Measurements from ENCODE around the gene ABCD1. TPM values are rescaled to one million over a fixed set of nuclear protein-coding genes. Genes with fewer than 3 reads are reported as not detected.

Gene ABCD1
- polyA plus RNA-seq, 1 donor from 2014 or later, result 3.6 TPM

- no peak for TF ChIP-seq POLR2AphosphoS5 (IDR thresholded peaks at IDR 0.05)
- TF ChIP-seq REST (IDR thresholded peaks at IDR 0.05; ENCODE audit: borderline replicate concordance), result no peak
- TF ChIP-seq EZH2 (IDR thresholded peaks at IDR 0.05; ENCODE audit: borderline replicate concordance, insufficient read depth, low read length, poor library complexity, severe bottlenecking), result no peak
- TF ChIP-seq SMC3 (conservative IDR thresholded peaks at IDR 0.05; ENCODE audit: poor library complexity), result no peak
- no peak for TF ChIP-seq RAD21 (conservative IDR thresholded peaks at IDR 0.05)
- no peak for TF ChIP-seq CTCF (IDR thresholded peaks at IDR 0.05; ENCODE audit: poor library complexity, severe bottlenecking)
- TF ChIP-seq MXI1 (conservative IDR thresholded peaks at IDR 0.05; ENCODE audit: poor library complexity, severe bottlenecking), result no peak
- TF ChIP-seq EP300 (conservative IDR thresholded peaks at IDR 0.05; ENCODE audit: poor library complexity, severe bottlenecking), result no peak
- TF ChIP-seq TAF1 (IDR thresholded peaks at IDR 0.05; ENCODE audit: low read depth), result no peak
- Histone ChIP-seq H2AFZ (ENCODE audit: low read depth, low read length) (no peak overlapping the region), H3K79me2 (replicated peaks; ENCODE audit: insufficient read depth, low read length) (no peaks in the 10 kb centered on the region)
Measured at GRCh38 chrX:153706799-153707198, 17.9 kb upstream of the ABCD1 start.

DNA sequence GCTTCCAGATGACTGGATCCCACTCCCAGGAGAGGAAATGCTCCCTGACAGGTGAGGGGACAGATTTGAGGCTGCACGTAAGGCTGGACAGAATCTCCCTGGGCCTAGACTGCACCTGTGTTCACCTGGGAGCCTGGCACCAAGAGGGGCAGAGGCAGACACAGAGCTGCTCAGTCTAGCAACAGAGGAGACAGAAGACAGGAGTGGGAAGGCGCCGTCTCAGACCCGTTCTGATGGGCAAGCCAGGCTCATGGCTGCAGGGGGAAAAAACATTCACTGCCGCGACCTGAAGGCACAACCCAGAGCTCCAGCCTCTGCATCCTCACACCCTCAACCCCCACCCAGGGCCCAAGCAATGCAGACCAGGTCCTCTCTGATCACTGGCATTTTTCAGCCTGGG lies 17.2 kb upstream of the ABCD1 start:
- Histone ChIP-seq H3K9me3 (ENCODE audit: low read length) (no peaks in the 10 kb centered on the region), H3F3A (ENCODE audit: insufficient read depth, low read length, poor library complexity, severe bottlenecking) (no peaks in the 10 kb centered on the region), H3K79me2 (replicated peaks; ENCODE audit: insufficient read depth, low read length) (no peaks in the 10 kb centered on the region), H3K4me2 (ENCODE audit: low read length) (no peak overlapping the region), H3K27ac (ENCODE audit: low read length) (no peak overlapping the region), H3K27me3 (ENCODE audit: insufficient read depth, low read depth, low read length) (no peaks in the 10 kb centered on the region), H3K9me2 (ENCODE audit: insufficient read depth, low read length) (no peaks in the 10 kb centered on the region), H3K4me3 (ENCODE audit: low read length) (no peak overlapping the region), H3K9ac (ENCODE audit: low read length) (no peak overlapping the region), H4K20me1 (ENCODE audit: insufficient read depth) (no peaks in the 10 kb centered on the region), H3K36me3 (ENCODE audit: insufficient read depth, low read length) (no peaks in the 10 kb centered on the region), H2AFZ (ENCODE audit: low read depth, low read length) (no peak overlapping the region)
- TF ChIP-seq TAF1 (IDR thresholded peaks at IDR 0.05; ENCODE audit: low read depth) (no peak), EZH2 (IDR thresholded peaks at IDR 0.05; ENCODE audit: borderline replicate concordance, insufficient read depth, low read length, poor library complexity, severe bottlenecking) (no peak), REST (IDR thresholded peaks at IDR 0.05; ENCODE audit: borderline replicate concordance) (no peak), CTCF (IDR thresholded peaks at IDR 0.05; ENCODE audit: poor library complexity, severe bottlenecking) (no peak), POLR2AphosphoS5 (IDR thresholded peaks at IDR 0.05) (no peak), EP300 (conservative IDR thresholded peaks at IDR 0.05; ENCODE audit: poor library complexity, severe bottlenecking) (no peak), RAD21 (conservative IDR thresholded peaks at IDR 0.05) (no peak), SMC3 (conservative IDR thresholded peaks at IDR 0.05; ENCODE audit: poor library complexity) (no peak), MXI1 (conservative IDR thresholded peaks at IDR 0.05; ENCODE audit: poor library complexity, severe bottlenecking) (no peak)

More at GRCh38 chrX:153706799-153707198, 17.9 kb upstream of the ABCD1 start:
- Histone ChIP-seq H3K9me2 (ENCODE audit: insufficient read depth, low read length) (no peaks in the 10 kb centered on the region), H3K36me3 (ENCODE audit: insufficient read depth, low read length) (no peaks in the 10 kb centered on the region), H3F3A (ENCODE audit: insufficient read depth, low read length, poor library complexity, severe bottlenecking) (no peaks in the 10 kb centered on the region), H3K4me3 (ENCODE audit: low read length) (no peak overlapping the region), H3K9me3 (ENCODE audit: low read length) (no peaks in the 10 kb centered on the region), H3K4me2 (ENCODE audit: low read length) (no peak overlapping the region), H3K27ac (ENCODE audit: low read length) (no peak overlapping the region), H4K20me1 (ENCODE audit: insufficient read depth) (no peaks in the 10 kb centered on the region), H3K27me3 (ENCODE audit: insufficient read depth, low read depth, low read length) (no peaks in the 10 kb centered on the region), H3K9ac (ENCODE audit: low read length) (no peak overlapping the region)

Data from neural cell (in vitro differentiated cells).